GM19035 (cell line): ENCODE data around the gene WIPF2.
A peak's percentile ranks its signal among the peaks of the same experiment; 100 is the strongest.

Experiments used
- ATAC-seq: cut with Tn5 transposase; IDR thresholded peaks from one replicate; pipeline ENCODE4 v1.9.1; 2021; ENCODE audit not compliant: unreplicated experiment

WIPF2 gene

GRCh38 chr17:40244255-40244654, 25.2 kb downstream of the WIPF2 start:
- no peak for ATAC-seq

- no peak for ATAC-seq
Observed at GRCh38 chr17:40247926-40248495, 28.9 kb downstream of the WIPF2 start.

- ATAC-seq: no peak
Observed at GRCh38 chr17:40248507-40248906, 29.4 kb downstream of the WIPF2 start.

GRCh38 chr17:40251576-40251975, 32.5 kb downstream of the WIPF2 start:
- ATAC-seq: no peak

GRCh38 chr17:40253565-40253964, 34.5 kb downstream of the WIPF2 start:
- ATAC-seq: no peak

GRCh38 chr17:40259505-40259904, 40.4 kb downstream of the WIPF2 start:
- no peak for ATAC-seq

- no peak for ATAC-seq
Observed at GRCh38 chr17:40260528-40260927, 41.4 kb downstream of the WIPF2 start.

GRCh38 chr17:40264458-40265185, 45.5 kb downstream of the WIPF2 start:
- ATAC-seq: no peak

GRCh38 chr17:40265337-40265736, 46.2 kb downstream of the WIPF2 start:
- ATAC-seq: no peak

- no peak for ATAC-seq
Observed at GRCh38 chr17:40266882-40267281, 47.8 kb downstream of the WIPF2 start.

- ATAC-seq: no peak
Observed at GRCh38 chr17:40268141-40268712, 49.1 kb downstream of the WIPF2 start.

- no peak for ATAC-seq
Observed at GRCh38 chr17:40278414-40278813, 59.3 kb downstream of the WIPF2 start.

- no peak for ATAC-seq
Observed at GRCh38 chr17:40279402-40279801, 60.3 kb downstream of the WIPF2 start.

- ATAC-seq: no peak
Observed at GRCh38 chr17:40281663-40282062, 62.6 kb downstream of the WIPF2 start.

GRCh38 chr17:40283662-40284061, 64.6 kb downstream of the WIPF2 start:
- no peak for ATAC-seq

GRCh38 chr17:40284085-40284713, 65.1 kb downstream of the WIPF2 start:
- no peak for ATAC-seq

- ATAC-seq: no peak
Observed at GRCh38 chr17:40286473-40286872, 67.4 kb downstream of the WIPF2 start.

GRCh38 chr17:40287159-40287493, 68.0 kb downstream of the WIPF2 start:
- no peak for ATAC-seq

GRCh38 chr17:40287494-40288369, 68.6 kb downstream of the WIPF2 start, which contains the start of gene CDC6:
Gene CDC6, plus strand, starts transcription at chr17:40287879. Its CDS starts 1,542 bp downstream, at chr17:40289421.
- peak; percentile 96 for ATAC-seq

GRCh38 chr17:40290629-40291280, 71.7 kb downstream of the WIPF2 start:
- no peak for ATAC-seq

- no peak for ATAC-seq
Observed at GRCh38 chr17:40291281-40291664, 72.2 kb downstream of the WIPF2 start.
